Measurements from ENCODE around the gene DGKZ.

GRCh38 chr11:46370253-46370652, 23.0 kb downstream of the DGKZ start:
- TF ChIP-seq CTCF (IDR thresholded peaks at IDR 0.05): no peak
- TF ChIP-seq POLR2AphosphoS5 (IDR thresholded peaks at IDR 0.05): no peak

All from sigmoid colon (tissue), 4 donors.